Liver (tissue), 9 donors: ENCODE data around the gene WIZ. TPM values are rescaled to one million over a fixed set of nuclear protein-coding genes. Genes with fewer than 3 reads are reported as not detected.

Source experiments
- DNase-seq: peaks from one replicate; pipeline ENCODE4 v3.0.0-alpha.2; 2017; ENCODE audit warnings: low spot score
- H3K27ac ChIP-seq, 2 donors: one replicate each; pipeline ENCODE4 v1.7.0; 2013; ENCODE audit warnings: inconsistent platforms in 2 of 2, low read length in 2 of 2, control low read depth in 1 of 2, low read depth in 1 of 2, mild to moderate bottlenecking in 1 of 2
- H3K27me3 ChIP-seq, 4 donors: one replicate each; pipeline versions ENCODE4 v1.6.1 to v1.7.0; 2013; ENCODE audit warnings: low read length in 3 of 4, inconsistent platforms in 1 of 4, mild to moderate bottlenecking in 1 of 4, moderate library complexity in 1 of 4; ENCODE audit not compliant: control insufficient read depth in 4 of 4, insufficient read depth in 4 of 4
- H3K36me3 ChIP-seq, 4 donors: one replicate each; pipeline versions ENCODE4 v1.6.1 to v1.7.0; 2013; ENCODE audit warnings: low read length in 3 of 4, mild to moderate bottlenecking in 3 of 4, low read depth in 1 of 4, moderate library complexity in 1 of 4; ENCODE audit not compliant: control insufficient read depth in 4 of 4, insufficient read depth in 3 of 4
- H3K4me1 ChIP-seq, 4 donors: one replicate each; pipeline versions ENCODE4 v1.6.1 to v1.7.0; 2013; ENCODE audit warnings: low read length in 3 of 4, mild to moderate bottlenecking in 3 of 4, moderate library complexity in 1 of 4; ENCODE audit not compliant: control insufficient read depth in 4 of 4, insufficient read depth in 4 of 4
- H3K4me3 ChIP-seq, 3 donors: one replicate each; pipeline versions ENCODE4 v1.6.1 to v1.7.0; 2013; ENCODE audit warnings: low read length in 3 of 3, control low read depth in 1 of 3, low read depth in 1 of 3, mild to moderate bottlenecking in 1 of 3
- H3K9ac ChIP-seq, 2 donors: one replicate each; pipeline ENCODE4 v1.7.0; 2013; ENCODE audit warnings: low read length in 2 of 2, mild to moderate bottlenecking in 2 of 2, moderate library complexity in 2 of 2, control low read depth in 1 of 2, low read depth in 1 of 2
- H3K9me3 ChIP-seq, 4 donors: one replicate each; pipeline versions ENCODE4 v1.6.1 to v1.7.0; 2013; ENCODE audit warnings: low read length in 3 of 4; ENCODE audit not compliant: control insufficient read depth in 4 of 4
- ATF3 ChIP-seq: IDR thresholded peaks from 2 replicates; pipeline ENCODE4 v1.6.1; 2016; ENCODE audit warnings: antibody characterized with exemption
- EGR1 ChIP-seq, 2 donors: IDR thresholded peaks; 2 replicates each; pipeline ENCODE4 v1.6.1; 2016 to 2018; ENCODE audit warnings: antibody characterized with exemption in 2 of 2, low read depth in 2 of 2
- FOXA1 ChIP-seq: IDR thresholded peaks from 2 replicates; pipeline ENCODE4 v1.6.1; 2016; ENCODE audit warnings: antibody characterized with exemption
- FOXA2 ChIP-seq: IDR thresholded peaks from 2 replicates; pipeline ENCODE4 v1.6.1; 2016; ENCODE audit warnings: antibody characterized with exemption
- GABPA ChIP-seq, 2 donors: IDR thresholded peaks in 1 of 2; conservative IDR thresholded peaks in 1 of 2; 2 replicates each; pipeline ENCODE4 v1.6.1; 2016; ENCODE audit warnings: antibody characterized with exemption in 2 of 2, mild to moderate bottlenecking in 1 of 2, moderate library complexity in 1 of 2
- HNF4A ChIP-seq, 2 donors: conservative IDR thresholded peaks; 2 replicates each; pipeline ENCODE4 v1.6.1; 2016; ENCODE audit warnings: antibody characterized with exemption in 2 of 2, mild to moderate bottlenecking in 2 of 2
- HNF4G ChIP-seq: IDR thresholded peaks from 2 replicates; pipeline ENCODE4 v1.6.1; 2016; ENCODE audit warnings: antibody characterized with exemption
- JUND ChIP-seq, 2 donors: IDR thresholded peaks; 2 replicates each; pipeline ENCODE4 v1.6.1; 2016; ENCODE audit warnings: antibody characterized with exemption in 2 of 2
- MAX ChIP-seq: IDR thresholded peaks from 2 replicates; pipeline ENCODE4 v1.6.1; 2016; ENCODE audit warnings: antibody characterized with exemption
- NR2F2 ChIP-seq: IDR thresholded peaks from 2 replicates; pipeline ENCODE4 v1.6.1; 2016; ENCODE audit warnings: antibody characterized with exemption
- RAD21 ChIP-seq, 2 donors: IDR thresholded peaks; 2 replicates each; pipeline ENCODE4 v1.6.1; 2016; ENCODE audit warnings: antibody characterized with exemption in 2 of 2, mild to moderate bottlenecking in 2 of 2
- REST ChIP-seq: IDR thresholded peaks from 2 replicates; pipeline ENCODE4 v1.6.1; 2016; ENCODE audit warnings: antibody characterized with exemption, mild to moderate bottlenecking
- RXRA ChIP-seq, 2 donors: IDR thresholded peaks; 2 replicates each; pipeline ENCODE4 v1.6.1; 2017 to 2018; ENCODE audit warnings: antibody characterized with exemption in 2 of 2, mild to moderate bottlenecking in 1 of 2
- SP1 ChIP-seq: IDR thresholded peaks from 2 replicates; pipeline ENCODE4 v1.6.1; 2018; ENCODE audit warnings: antibody characterized with exemption, mild to moderate bottlenecking
- TAF1 ChIP-seq: conservative IDR thresholded peaks from 2 replicates; pipeline ENCODE4 v1.6.1; 2016; ENCODE audit warnings: antibody characterized with exemption, mild to moderate bottlenecking
- YY1 ChIP-seq: IDR thresholded peaks from 2 replicates; pipeline ENCODE4 v1.6.1; 2016; ENCODE audit warnings: antibody characterized with exemption, mild to moderate bottlenecking
- WGBS: extraction: QIAGEN DNeasy Blood & Tissue Kit; methylation state at CpG from one replicate; pipeline ENCODE4 v1.1.7; 2013; 5-methylcytosine and 5-hydroxymethylcytosine counted together
- polyA plus RNA-seq, 2 donors: library from polyadenylated mRNA; stranded (reverse) in 1 of 2; unstranded in 1 of 2; fragments of 200-250 nt in 1 of 2; fragments of >200 nt in 1 of 2; fragmentation: Nextera tagmentation in 1 of 2; extraction: Ambion mirVana in 1 of 2; gene quantifications; one replicate each; pipeline versions ENCODE4 v1.2.1 to v1.2.3, GENCODE V29; 2013 to 2015
- total RNA-seq, 2 donors: library from RNA; depleted of rRNA; stranded (reverse); fragments of >200 nt; gene quantifications; one replicate each; pipeline ENCODE4 v1.2.3, GENCODE V29; 2014
- TF ChIP-seq, protein P1 (sequence below): IDR thresholded peaks from 2 replicates; pipeline ENCODE4 v1.6.1; 2016; ENCODE audit warnings: antibody characterized with exemption
- TF ChIP-seq, protein P2 (sequence below): fragments of 150-350 bp; IDR thresholded peaks from 2 replicates; pipeline ENCODE4 v1.5.1; 2017; ENCODE audit warnings: improper control_type of control experiment, low read depth, low read length; ENCODE audit not compliant: missing input control
- donor health status: healthy.
- donor health status: healthy.
- donor health status: healthy.
- donor health status: healthy.
- donor health status: healthy.

The WIZ gene
- total RNA-seq = 1 to 10 TPM; 7.5 to 9.6 TPM
- polyA plus RNA-seq = 10 to 100 TPM in 1 of 2 donors, 1 to 10 TPM in 1; 3.8 to 12.7 TPM

GRCh38 chr19:15449620-15450527 lies at the start of gene WIZ:
WIZ (minus strand) TSS chr19:15449956; CDS start chr19:15448307, 1,649 bp downstream.
- DNase-seq = peak; percentile 89
- Histone ChIP-seq H3K9me3 (no peaks in the 10 kb centered on the region), H3K9ac (peak within 1 kb of the TSS in 1 of 2 donors; percentile 7), H3K36me3 (no peaks in the 10 kb centered on the region), H3K4me3 (peak within 1 kb of the TSS in 2 of 3 donors; percentile 15 to 69), H3K27me3 (no peaks in the 10 kb centered on the region), H3K4me1 (peaks cover 11 to 47% (median 40%) of the 10 kb centered on the region in 4 donors), H3K27ac (peak within 1 kb of the TSS in 1 of 2 donors; percentile 53)
- 3% methylated on average over 77 of the region's 77 CpGs for WGBS
- TF ChIP-seq FOXA1 (no peak), RXRA (IDR thresholded peaks at IDR 0.05) (no peak), YY1 (peak; percentile 56), HNF4G (no peak)

DNA sequence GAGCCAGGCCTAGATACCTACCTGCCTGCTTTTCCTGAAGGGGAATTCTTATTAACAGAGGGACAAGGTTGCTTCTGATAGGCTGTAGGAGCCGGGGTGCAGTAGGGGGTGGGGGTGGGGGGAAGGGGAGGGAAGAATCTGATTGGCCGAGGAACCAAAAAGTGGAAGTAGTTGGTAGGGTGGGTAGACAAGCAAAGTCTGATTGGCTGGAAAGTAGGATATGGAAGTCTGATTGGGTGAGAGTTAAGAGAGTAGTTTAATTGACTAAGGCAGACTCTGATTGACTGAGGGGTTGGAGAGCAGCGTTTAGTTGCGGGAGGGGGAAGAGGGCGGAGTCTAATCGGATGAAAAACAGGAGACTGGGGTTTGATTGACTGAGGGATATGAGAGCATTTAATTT lies 49.2 kb upstream of the WIZ start:
- TF ChIP-seq SP1 (peak; percentile 85), YY1 (no peak), RXRA (IDR thresholded peaks at IDR 0.05) (no peak)
- Histone ChIP-seq H3K4me3 (peak overlapping the region; percentile 44 to 74 (median 57)), H3K36me3 (no peaks in the 10 kb centered on the region), H3K9ac (peak overlapping the region; percentile 50 to 98), H3K27me3 (no peaks in the 10 kb centered on the region), H3K27ac (peak overlapping the region; percentile 95 to 98), H3K4me1 (peaks cover 2 to 9% (median 6%) of the 10 kb centered on the region in 4 donors), H3K9me3 (no peaks in the 10 kb centered on the region)
- DNase-seq = no peak
- 32% methylated on average over 6 of the region's 6 CpGs for WGBS

DNA sequence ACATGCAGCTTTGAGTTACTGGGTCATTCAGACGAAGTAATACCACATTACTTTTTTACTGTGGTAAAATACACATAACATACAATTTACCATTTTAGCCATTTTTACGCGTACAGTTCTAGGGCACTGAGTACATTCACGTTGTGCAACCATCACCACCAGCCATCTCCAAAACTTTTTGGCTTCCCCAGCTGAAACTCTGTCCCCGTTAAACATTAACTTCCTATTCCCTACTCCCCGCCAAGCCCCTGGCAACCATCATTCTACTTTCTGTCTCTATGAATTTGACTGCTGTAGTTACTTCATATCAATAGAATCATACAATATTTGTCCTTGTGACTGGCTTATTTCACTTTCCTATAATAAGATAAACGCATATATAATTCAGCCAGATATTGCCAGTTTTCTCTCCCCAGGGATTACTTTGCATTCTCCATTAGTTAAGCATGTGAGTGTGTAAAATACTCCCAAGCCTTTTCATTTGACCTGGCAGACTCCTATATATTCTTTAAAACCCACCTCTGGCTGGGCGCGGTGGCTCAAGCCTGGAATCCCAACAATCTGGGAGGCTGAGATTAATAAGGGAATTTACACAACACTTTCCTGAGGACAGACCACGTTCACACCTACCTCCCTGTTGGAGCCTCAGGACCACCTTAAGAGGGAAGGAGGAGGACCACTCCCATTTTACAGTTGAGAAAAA lies 48.6 kb upstream of the WIZ start:
- no peaks in the 10 kb centered on the region for H3K9me3 ChIP-seq
- H3K27me3 ChIP-seq = no peaks in the 10 kb centered on the region
- H3K9ac ChIP-seq = peak overlapping the region; percentile 50 to 98
- peak overlapping the region; percentile 95 to 98 for H3K27ac ChIP-seq
- no peaks in the 10 kb centered on the region for H3K36me3 ChIP-seq
- DNase-seq = no peak
- H3K4me3 ChIP-seq = peak overlapping the region; percentile 44 to 74 (median 57)
- H3K4me1 ChIP-seq = peaks cover 2 to 9% (median 5%) of the 10 kb centered on the region in 4 donors
- 28% methylated on average over 10 of the region's 10 CpGs for WGBS
- TF ChIP-seq GABPA (IDR thresholded peaks at IDR 0.05 in 1 of 2, conservative IDR thresholded peaks at IDR 0.05 in 1 of 2) (no peak), TAF1 (peak; percentile 57), EGR1 (IDR thresholded peaks at IDR 0.05; ENCODE audit: low read depth in 2 of 2) (no peak), RXRA (IDR thresholded peaks at IDR 0.05) (peak in 1 of 2 donors; percentile 50), REST (peak; percentile 8), MAX (peak; percentile 42), RAD21 (IDR thresholded peaks at IDR 0.05) (peak in 1 of 2 donors; percentile 15), HNF4A (conservative IDR thresholded peaks at IDR 0.05) (peak; percentile 19 to 49), ATF3 (no peak), JUND (IDR thresholded peaks at IDR 0.05) (no peak), YY1 (peak; percentile 88), NR2F2 (no peak), FOXA2 (no peak), FOXA1 (no peak)
- TF ChIP-seq, protein P1, sequence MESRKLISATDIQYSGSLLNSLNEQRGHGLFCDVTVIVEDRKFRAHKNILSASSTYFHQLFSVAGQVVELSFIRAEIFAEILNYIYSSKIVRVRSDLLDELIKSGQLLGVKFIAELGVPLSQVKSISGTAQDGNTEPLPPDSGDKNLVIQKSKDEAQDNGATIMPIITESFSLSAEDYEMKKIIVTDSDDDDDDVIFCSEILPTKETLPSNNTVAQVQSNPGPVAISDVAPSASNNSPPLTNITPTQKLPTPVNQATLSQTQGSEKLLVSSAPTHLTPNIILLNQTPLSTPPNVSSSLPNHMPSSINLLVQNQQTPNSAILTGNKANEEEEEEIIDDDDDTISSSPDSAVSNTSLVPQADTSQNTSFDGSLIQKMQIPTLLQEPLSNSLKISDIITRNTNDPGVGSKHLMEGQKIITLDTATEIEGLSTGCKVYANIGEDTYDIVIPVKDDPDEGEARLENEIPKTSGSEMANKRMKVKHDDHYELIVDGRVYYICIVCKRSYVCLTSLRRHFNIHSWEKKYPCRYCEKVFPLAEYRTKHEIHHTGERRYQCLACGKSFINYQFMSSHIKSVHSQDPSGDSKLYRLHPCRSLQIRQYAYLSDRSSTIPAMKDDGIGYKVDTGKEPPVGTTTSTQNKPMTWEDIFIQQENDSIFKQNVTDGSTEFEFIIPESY = no peak
- TF ChIP-seq, protein P2, sequence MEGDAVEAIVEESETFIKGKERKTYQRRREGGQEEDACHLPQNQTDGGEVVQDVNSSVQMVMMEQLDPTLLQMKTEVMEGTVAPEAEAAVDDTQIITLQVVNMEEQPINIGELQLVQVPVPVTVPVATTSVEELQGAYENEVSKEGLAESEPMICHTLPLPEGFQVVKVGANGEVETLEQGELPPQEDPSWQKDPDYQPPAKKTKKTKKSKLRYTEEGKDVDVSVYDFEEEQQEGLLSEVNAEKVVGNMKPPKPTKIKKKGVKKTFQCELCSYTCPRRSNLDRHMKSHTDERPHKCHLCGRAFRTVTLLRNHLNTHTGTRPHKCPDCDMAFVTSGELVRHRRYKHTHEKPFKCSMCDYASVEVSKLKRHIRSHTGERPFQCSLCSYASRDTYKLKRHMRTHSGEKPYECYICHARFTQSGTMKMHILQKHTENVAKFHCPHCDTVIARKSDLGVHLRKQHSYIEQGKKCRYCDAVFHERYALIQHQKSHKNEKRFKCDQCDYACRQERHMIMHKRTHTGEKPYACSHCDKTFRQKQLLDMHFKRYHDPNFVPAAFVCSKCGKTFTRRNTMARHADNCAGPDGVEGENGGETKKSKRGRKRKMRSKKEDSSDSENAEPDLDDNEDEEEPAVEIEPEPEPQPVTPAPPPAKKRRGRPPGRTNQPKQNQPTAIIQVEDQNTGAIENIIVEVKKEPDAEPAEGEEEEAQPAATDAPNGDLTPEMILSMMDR = no peak
